Measurements from ENCODE around the gene SMIM36.
A peak's percentile ranks its signal among the peaks of the same experiment; 100 is the strongest.

The SMIM36 gene

GRCh38 chr17:55417411-55418268, 93.6 kb downstream of the SMIM36 start:
- TF ChIP-seq POLR2AphosphoS5 (IDR thresholded peaks at IDR 0.05; ENCODE audit: low read depth, low read length) = 0 out of 2 replicates have a peak, but pooled peaks have one; percentile 16
- no peak for TF ChIP-seq SIN3A (IDR thresholded peaks at IDR 0.05; ENCODE audit: borderline replicate concordance, insufficient read depth, low read length)

- TF ChIP-seq TAF1 (IDR thresholded peaks at IDR 0.05; ENCODE audit: borderline replicate concordance, insufficient read depth, low read length) (no peak), FOXP2 (optimal IDR thresholded peaks at IDR 0.05; ENCODE audit: borderline replicate concordance, extremely low read depth, extremely low read length, insufficient read depth) (no peak), SIN3A (IDR thresholded peaks at IDR 0.05; ENCODE audit: borderline replicate concordance, insufficient read depth, low read length) (no peak), POLR2AphosphoS5 (IDR thresholded peaks at IDR 0.05; ENCODE audit: low read depth, low read length) (no peak), REST (IDR thresholded peaks at IDR 0.05; ENCODE audit: insufficient read depth in 1 of 2, low read depth in 2 of 2, low read length in 2 of 2) (no peak)
Observed at GRCh38 chr17:55416470-55417052, 94.7 kb downstream of the SMIM36 start.

GRCh38 chr17:55416000-55416399, 95.3 kb downstream of the SMIM36 start:
- no peak for TF ChIP-seq FOXP2 (optimal IDR thresholded peaks at IDR 0.05; ENCODE audit: borderline replicate concordance, extremely low read depth, extremely low read length, insufficient read depth)
- no peak for TF ChIP-seq TAF1 (IDR thresholded peaks at IDR 0.05; ENCODE audit: borderline replicate concordance, insufficient read depth, low read length)
- TF ChIP-seq POLR2AphosphoS5 (IDR thresholded peaks at IDR 0.05; ENCODE audit: low read depth, low read length) = no peak
- TF ChIP-seq SIN3A (IDR thresholded peaks at IDR 0.05; ENCODE audit: borderline replicate concordance, insufficient read depth, low read length) = no peak
- no peak for TF ChIP-seq REST (IDR thresholded peaks at IDR 0.05; ENCODE audit: insufficient read depth in 1 of 2, low read depth in 2 of 2, low read length in 2 of 2)

GRCh38 chr17:55414983-55415382, 96.3 kb downstream of the SMIM36 start:
- TF ChIP-seq FOXP2 (optimal IDR thresholded peaks at IDR 0.05; ENCODE audit: borderline replicate concordance, extremely low read depth, extremely low read length, insufficient read depth) = no peak
- TF ChIP-seq SIN3A (IDR thresholded peaks at IDR 0.05; ENCODE audit: borderline replicate concordance, insufficient read depth, low read length) = no peak
- TF ChIP-seq REST (IDR thresholded peaks at IDR 0.05; ENCODE audit: insufficient read depth in 1 of 2, low read depth in 2 of 2, low read length in 2 of 2) = no peak
- TF ChIP-seq POLR2AphosphoS5 (IDR thresholded peaks at IDR 0.05; ENCODE audit: low read depth, low read length) = no peak
- no peak for TF ChIP-seq TAF1 (IDR thresholded peaks at IDR 0.05; ENCODE audit: borderline replicate concordance, insufficient read depth, low read length)

GRCh38 chr17:55413825-55414489, 97.3 kb downstream of the SMIM36 start:
- no peak for TF ChIP-seq TAF1 (IDR thresholded peaks at IDR 0.05; ENCODE audit: borderline replicate concordance, insufficient read depth, low read length)
- TF ChIP-seq SIN3A (IDR thresholded peaks at IDR 0.05; ENCODE audit: borderline replicate concordance, insufficient read depth, low read length) = no peak
- no peak for TF ChIP-seq REST (IDR thresholded peaks at IDR 0.05; ENCODE audit: insufficient read depth in 1 of 2, low read depth in 2 of 2, low read length in 2 of 2)
- TF ChIP-seq FOXP2 (optimal IDR thresholded peaks at IDR 0.05; ENCODE audit: borderline replicate concordance, extremely low read depth, extremely low read length, insufficient read depth) = no peak
- no peak for TF ChIP-seq POLR2AphosphoS5 (IDR thresholded peaks at IDR 0.05; ENCODE audit: low read depth, low read length)
